HG03354 (cell line): ENCODE results near the gene GHRHR.

Experiments used
- ATAC-seq: cut with Tn5 transposase; IDR thresholded peaks from one replicate; pipeline ENCODE4 v1.9.1; 2021; ENCODE audit warnings: mild to moderate bottlenecking; ENCODE audit not compliant: unreplicated experiment, poor library complexity, severe bottlenecking

GHRHR gene

GRCh38 chr7:30963842-30964241 lies at the start of gene GHRHR:
Gene GHRHR, plus strand, starts transcription at chr7:30963953. Its CDS starts 116 bp downstream, at chr7:30964069.
- ATAC-seq, result no peak

- ATAC-seq, result no peak
These were observed 49.2 kb upstream of the GHRHR start for GRCh38 chr7:30914596-30914995.

- ATAC-seq, result no peak
These were observed 48.6 kb upstream of the GHRHR start for GRCh38 chr7:30915005-30915601.

- ATAC-seq, result no peak
These were observed 48.0 kb upstream of the GHRHR start for GRCh38 chr7:30915751-30916150.

- no peak for ATAC-seq
These were observed 47.5 kb upstream of the GHRHR start for GRCh38 chr7:30916255-30916654.

- no peak for ATAC-seq
These were observed 47.0 kb upstream of the GHRHR start for GRCh38 chr7:30916767-30917166.

GRCh38 chr7:30917216-30917893 lies 46.4 kb upstream of the GHRHR start:
- ATAC-seq, result no peak

GRCh38 chr7:30918676-30919075 lies 45.1 kb upstream of the GHRHR start:
- no peak for ATAC-seq

GRCh38 chr7:30920021-30920583 lies 43.7 kb upstream of the GHRHR start:
- no peak for ATAC-seq

GRCh38 chr7:30920584-30921539 lies 42.9 kb upstream of the GHRHR start:
- no peak for ATAC-seq

- ATAC-seq, result no peak
These were observed 42.0 kb upstream of the GHRHR start for GRCh38 chr7:30921540-30922401.

- ATAC-seq, result no peak
These were observed 41.2 kb upstream of the GHRHR start for GRCh38 chr7:30922596-30922995.

- no peak for ATAC-seq
These were observed 40.6 kb upstream of the GHRHR start for GRCh38 chr7:30923009-30923773.

- no peak for ATAC-seq
These were observed 39.9 kb upstream of the GHRHR start for GRCh38 chr7:30923774-30924413.

GRCh38 chr7:30924624-30925023 lies 39.1 kb upstream of the GHRHR start:
- ATAC-seq, result no peak

- no peak for ATAC-seq
These were observed 38.6 kb upstream of the GHRHR start for GRCh38 chr7:30925117-30925516.

- no peak for ATAC-seq
These were observed 37.8 kb upstream of the GHRHR start for GRCh38 chr7:30925913-30926312.

GRCh38 chr7:30926313-30926712 lies 37.4 kb upstream of the GHRHR start:
- ATAC-seq, result no peak
